AG04450 (cell line): Measurements from ENCODE around the gene MRPL51. TPM values are rescaled to one million over a fixed set of nuclear protein-coding genes. Genes with fewer than 3 reads are reported as not detected.

Experiments used
- CTCF ChIA-PET: fragments of 300-600, 350-600 bp; formaldehyde crosslinking; extraction: SDS; loops from one replicate; lab custom pipeline; 2022; ENCODE audit warnings: antibody characterized with exemption, inconsistent platforms; lab: Charles Lee
- POLR2A ChIA-PET: fragments of 350-600 bp; formaldehyde crosslinking; extraction: SDS; loops from one replicate; lab custom pipeline; 2021; ENCODE audit warnings: antibody characterized with exemption, inconsistent platforms; lab: Yijun Ruan, JAX
- DNase-seq: peaks from one replicate; pipeline ENCODE4 v3.0.0-alpha.2; 2011; ENCODE audit warnings: low read depth, low spot score
- H3K27ac ChIP-seq: one replicate; pipeline ENCODE4 v1.5.1; 2012; ENCODE audit warnings: low read depth, low read length, control low read depth
- H3K27me3 ChIP-seq: one replicate; pipeline ENCODE4 v1.6.0; 2012; ENCODE audit warnings: low read length; ENCODE audit not compliant: control insufficient read depth, insufficient read depth
- H3K4me3 ChIP-seq: 2 replicates; pipeline ENCODE4 v1.5.1; 2011; ENCODE audit warnings: mild to moderate bottlenecking, low read depth, low read length, control low read depth
- H3K9me3 ChIP-seq: 2 replicates; pipeline ENCODE4 v1.5.1; 2012; ENCODE audit warnings: low read length; ENCODE audit not compliant: control insufficient read depth, insufficient read depth
- polyA plus RNA-seq: library from polyadenylated mRNA; depleted of rRNA; stranded (reverse); fragments of >200 nt; gene quantifications from 2 replicates; pipeline ENCODE4 v1.2.3, GENCODE V29; 2011
- TF ChIP-seq, protein P1 (sequence below): IDR thresholded peaks from 2 replicates; pipeline ENCODE4 v1.5.1; 2011; ENCODE audit warnings: low read depth, low read length, control low read depth, inconsistent platforms

The MRPL51 gene
- polyA plus RNA-seq, 1 experiment = 165 TPM

GRCh38 chr12:6534695-6534944 lies 41.6 kb upstream of the MRPL51 start:
- ChIA-PET CTCF (no interaction called here), POLR2A (interaction anchor here (0.6 to 7.7 kb wide), 32 partner anchors 9 to 338 kb away, joined by 3 to 218 read pairs (median 6); partner anchors contain the start of genes CDCA3, IFFO1, LTBR and MLF2)
- Histone ChIP-seq H3K4me3 (peak overlapping the region; percentile 97), H3K9me3 (peaks cover 7% of the 10 kb centered on the region; the same call in 1 of the 2 replicates), H3K27ac (peak overlapping the region; percentile 82), H3K27me3 (no peaks in the 10 kb centered on the region)
- TF ChIP-seq, protein P1, sequence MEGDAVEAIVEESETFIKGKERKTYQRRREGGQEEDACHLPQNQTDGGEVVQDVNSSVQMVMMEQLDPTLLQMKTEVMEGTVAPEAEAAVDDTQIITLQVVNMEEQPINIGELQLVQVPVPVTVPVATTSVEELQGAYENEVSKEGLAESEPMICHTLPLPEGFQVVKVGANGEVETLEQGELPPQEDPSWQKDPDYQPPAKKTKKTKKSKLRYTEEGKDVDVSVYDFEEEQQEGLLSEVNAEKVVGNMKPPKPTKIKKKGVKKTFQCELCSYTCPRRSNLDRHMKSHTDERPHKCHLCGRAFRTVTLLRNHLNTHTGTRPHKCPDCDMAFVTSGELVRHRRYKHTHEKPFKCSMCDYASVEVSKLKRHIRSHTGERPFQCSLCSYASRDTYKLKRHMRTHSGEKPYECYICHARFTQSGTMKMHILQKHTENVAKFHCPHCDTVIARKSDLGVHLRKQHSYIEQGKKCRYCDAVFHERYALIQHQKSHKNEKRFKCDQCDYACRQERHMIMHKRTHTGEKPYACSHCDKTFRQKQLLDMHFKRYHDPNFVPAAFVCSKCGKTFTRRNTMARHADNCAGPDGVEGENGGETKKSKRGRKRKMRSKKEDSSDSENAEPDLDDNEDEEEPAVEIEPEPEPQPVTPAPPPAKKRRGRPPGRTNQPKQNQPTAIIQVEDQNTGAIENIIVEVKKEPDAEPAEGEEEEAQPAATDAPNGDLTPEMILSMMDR = no peak
- DNase-seq = no peak

- peak within 1 kb of the TSS; percentile 95 for H3K27ac ChIP-seq
- H3K27me3 ChIP-seq = no peaks in the 10 kb centered on the region
- TF ChIP-seq, protein P1 = 0 out of 2 replicates have a peak, but pooled peaks have one; percentile 1
- ChIA-PET POLR2A (interaction anchor here (0.5 to 7.7 kb wide), 62 partner anchors 8 to 1709 kb away, joined by 3 to 218 read pairs (median 4); partner anchors contain the start of genes CDCA3, IFFO1, LTBR and MLF2), CTCF (interaction anchor here (0.6 to 0.7 kb wide), 2 partner anchors 157 to 390 kb away, joined by 3 to 4 read pairs; no protein-coding TSS in a partner anchor)
- peak within 1 kb of the TSS; percentile 97 for H3K4me3 ChIP-seq
- H3K9me3 ChIP-seq = peaks cover 7% of the 10 kb centered on the region; the same call in 1 of the 2 replicates
- peak; percentile 91 for DNase-seq
These were observed 41.0 kb upstream of the MRPL51 start, which contains the start of gene GAPDH for GRCh38 chr12:6533923-6534694. GAPDH (plus strand) TSS chr12:6534517; CDS start chr12:6534833, 316 bp downstream.

DNA sequence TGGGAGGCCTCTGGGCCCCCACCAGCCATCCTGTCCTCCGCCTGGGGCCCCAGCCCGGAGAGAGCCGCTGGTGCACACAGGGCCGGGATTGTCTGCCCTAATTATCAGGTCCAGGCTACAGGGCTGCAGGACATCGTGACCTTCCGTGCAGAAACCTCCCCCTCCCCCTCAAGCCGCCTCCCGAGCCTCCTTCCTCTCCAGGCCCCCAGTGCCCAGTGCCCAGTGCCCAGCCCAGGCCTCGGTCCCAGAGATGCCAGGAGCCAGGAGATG lies 40.5 kb upstream of the MRPL51 start:
- H3K9me3 ChIP-seq = peaks cover 7% of the 10 kb centered on the region; the same call in 1 of the 2 replicates
- H3K4me3 ChIP-seq = peak overlapping the region; percentile 60
- DNase-seq = no peak
- TF ChIP-seq, protein P1 = no peak
- ChIA-PET POLR2A (interaction anchor here (0.5 to 7.7 kb wide), 47 partner anchors 8 to 1708 kb away, joined by 3 to 218 read pairs (median 5); partner anchors contain the start of genes CDCA3, IFFO1, LTBR and MLF2), CTCF (interaction anchor here (0.6 kb wide), 1 partner anchor 390 kb away, joined by 4 read pairs; no protein-coding TSS in a partner anchor)
- H3K27me3 ChIP-seq = no peaks in the 10 kb centered on the region
- H3K27ac ChIP-seq = peak overlapping the region; percentile 95

DNA sequence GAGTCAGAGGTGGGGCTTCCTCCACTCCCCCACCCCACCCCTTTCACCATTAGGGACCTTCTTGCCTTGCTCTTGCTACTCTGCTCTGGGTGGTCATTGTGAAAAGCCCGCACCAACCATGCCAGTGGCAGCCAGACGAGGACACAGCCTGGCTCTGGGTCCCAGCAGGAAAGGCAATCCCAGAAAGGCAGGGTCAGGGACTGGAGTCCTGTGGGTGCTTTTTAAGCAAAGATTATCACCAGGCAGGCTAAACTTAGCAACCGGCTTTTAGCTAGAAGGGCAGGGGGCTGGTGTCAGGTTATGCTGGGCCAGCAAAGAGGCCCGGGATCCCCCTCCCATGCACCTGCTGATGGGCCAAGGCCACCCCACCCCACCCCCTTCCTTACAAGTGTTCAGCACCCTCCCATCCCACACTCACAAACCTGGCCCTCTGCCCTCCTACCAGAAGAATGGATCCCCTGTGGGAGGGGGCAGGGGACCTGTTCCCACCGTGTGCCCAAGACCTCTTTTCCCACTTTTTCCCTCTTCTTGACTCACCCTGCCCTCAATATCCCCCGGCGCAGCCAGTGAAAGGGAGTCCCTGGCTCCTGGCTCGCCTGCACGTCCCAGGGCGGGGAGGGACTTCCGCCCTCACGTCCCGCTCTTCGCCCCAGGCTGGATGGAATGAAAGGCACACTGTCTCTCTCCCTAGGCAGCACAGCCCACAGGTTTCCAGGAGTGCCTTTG lies 40.0 kb upstream of the MRPL51 start:
- peak overlapping the region; percentile 60 for H3K4me3 ChIP-seq
- no peaks in the 10 kb centered on the region for H3K27me3 ChIP-seq
- peaks cover 7% of the 10 kb centered on the region; the same call in 1 of the 2 replicates for H3K9me3 ChIP-seq
- ChIA-PET POLR2A (interaction anchor here (0.7 to 2.6 kb wide), 7 partner anchors 16 to 212 kb away, joined by 3 to 22 read pairs (median 5); partner anchors contain the start of genes MRPL51 and VAMP1), CTCF (no interaction called here)
- no peak for DNase-seq
- peak overlapping the region; percentile 95 for H3K27ac ChIP-seq
- TF ChIP-seq, protein P1 = no peak
